Mucosa of stomach (tissue), 1 donor: ENCODE results near the gene CLEC1A.

Experiments used
- H3K27me3 ChIP-seq: one replicate; pipeline ENCODE4 v1.7.0; 2013; ENCODE audit warnings: mild to moderate bottlenecking, low read length; ENCODE audit not compliant: control insufficient read depth, insufficient read depth
- H3K36me3 ChIP-seq: one replicate; pipeline ENCODE4 v1.7.0; 2013; ENCODE audit warnings: low read length; ENCODE audit not compliant: control insufficient read depth, insufficient read depth
- H3K4me1 ChIP-seq: one replicate; pipeline ENCODE4 v1.7.0; 2013; ENCODE audit warnings: mild to moderate bottlenecking, low read length; ENCODE audit not compliant: control insufficient read depth, insufficient read depth
- H3K4me3 ChIP-seq: one replicate; pipeline ENCODE4 v1.7.0; 2013; ENCODE audit warnings: low read length
- H3K9ac ChIP-seq: one replicate; pipeline ENCODE4 v1.7.0; 2013; ENCODE audit warnings: mild to moderate bottlenecking, low read length, moderate library complexity
- H3K9me3 ChIP-seq: one replicate; pipeline ENCODE4 v1.7.0; 2013; ENCODE audit warnings: mild to moderate bottlenecking, low read length, moderate library complexity; ENCODE audit not compliant: control insufficient read depth
- donor health status: Pancreatic carcinoma.

CLEC1A gene

DNA sequence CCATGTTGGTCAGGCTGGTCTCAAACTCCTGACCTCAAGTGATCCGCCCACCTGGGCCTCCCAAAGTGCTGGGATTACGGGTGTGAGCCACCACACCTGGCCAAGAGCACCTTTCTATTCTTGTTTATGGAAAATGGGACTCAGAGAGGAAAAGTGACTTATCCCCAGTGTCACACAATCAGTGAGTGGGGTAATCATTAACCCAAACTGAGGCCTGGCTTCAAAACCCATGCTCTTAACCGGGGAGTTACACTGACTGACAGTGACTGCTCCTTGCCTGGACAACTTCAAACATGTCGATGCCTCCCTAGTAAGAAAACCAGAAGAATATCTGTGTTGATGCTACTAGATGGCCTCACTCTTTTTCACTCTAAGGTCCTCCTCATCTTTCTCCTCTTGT, 23.9 kb upstream of the CLEC1A start:
- H3K4me1 ChIP-seq: no peaks in the 10 kb centered on the region
- no peaks in the 10 kb centered on the region for H3K27me3 ChIP-seq
- no peak overlapping the region for H3K9ac ChIP-seq
- no peaks in the 10 kb centered on the region for H3K36me3 ChIP-seq
- no peaks in the 10 kb centered on the region for H3K9me3 ChIP-seq
- H3K4me3 ChIP-seq: no peak overlapping the region

DNA sequence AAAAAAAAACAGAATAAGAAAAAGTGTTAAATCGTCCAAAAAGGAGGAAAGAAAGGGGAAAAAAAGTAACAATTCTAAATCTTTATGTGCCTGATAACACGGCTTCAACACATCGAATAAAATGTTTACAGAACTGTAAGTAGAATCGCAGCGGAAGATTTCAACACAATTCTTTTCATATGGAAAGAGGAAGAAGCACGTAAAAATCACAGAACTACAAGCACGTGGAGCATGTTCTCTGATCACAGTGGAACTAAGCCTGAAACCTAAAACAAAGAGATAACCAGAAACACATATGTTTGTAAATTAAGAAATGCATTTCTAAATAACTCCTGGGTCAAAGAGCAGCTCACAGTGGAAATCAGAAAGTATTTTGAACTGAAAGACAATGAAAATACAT, 22.5 kb upstream of the CLEC1A start:
- H3K27me3 ChIP-seq: no peaks in the 10 kb centered on the region
- no peak overlapping the region for H3K9ac ChIP-seq
- no peaks in the 10 kb centered on the region for H3K4me1 ChIP-seq
- H3K36me3 ChIP-seq: no peaks in the 10 kb centered on the region
- H3K9me3 ChIP-seq: no peaks in the 10 kb centered on the region
- no peak overlapping the region for H3K4me3 ChIP-seq

DNA sequence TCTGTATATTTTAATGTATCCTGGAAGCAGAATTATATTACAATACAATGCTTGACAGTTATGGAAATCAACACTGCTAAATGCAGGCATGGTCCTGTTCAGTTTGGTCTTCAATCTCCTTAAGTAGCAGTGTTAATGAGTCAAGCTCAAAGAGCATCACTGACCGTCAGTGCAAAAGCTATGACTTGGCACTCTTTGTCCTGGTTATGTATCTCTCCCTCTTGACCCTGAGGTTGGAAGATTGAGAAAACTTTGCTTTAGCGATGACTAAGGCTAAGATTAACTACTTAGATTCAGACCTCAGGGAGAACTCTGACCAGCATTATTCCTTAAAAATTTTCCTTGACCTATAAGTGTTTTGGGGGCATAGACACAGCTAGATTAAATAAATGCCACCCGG, 20.3 kb upstream of the CLEC1A start:
- H3K27me3 ChIP-seq: no peaks in the 10 kb centered on the region
- H3K4me3 ChIP-seq: no peak overlapping the region
- no peaks in the 10 kb centered on the region for H3K4me1 ChIP-seq
- no peaks in the 10 kb centered on the region for H3K36me3 ChIP-seq
- H3K9me3 ChIP-seq: no peaks in the 10 kb centered on the region
- no peak overlapping the region for H3K9ac ChIP-seq

DNA sequence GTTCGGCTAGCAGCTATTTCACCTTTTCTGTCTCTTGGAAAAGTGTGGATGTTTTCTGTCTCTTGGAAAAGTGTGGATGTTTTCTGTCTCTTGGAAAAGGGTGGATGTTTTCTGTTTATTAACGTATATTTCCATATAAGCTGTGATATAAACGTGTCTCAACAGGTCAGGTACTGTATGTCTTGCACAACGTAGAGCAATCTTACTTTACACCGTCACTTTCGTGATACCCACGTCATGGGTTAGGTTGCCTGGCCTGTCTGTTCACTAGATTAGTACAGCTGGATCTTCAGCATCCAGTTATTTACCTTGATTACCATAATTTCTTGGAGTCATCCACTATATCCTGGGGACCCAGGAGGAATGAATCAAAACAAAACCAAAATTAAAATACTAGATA, 17.1 kb upstream of the CLEC1A start:
- H3K27me3 ChIP-seq: no peaks in the 10 kb centered on the region
- no peak overlapping the region for H3K4me3 ChIP-seq
- H3K9me3 ChIP-seq: no peaks in the 10 kb centered on the region
- H3K36me3 ChIP-seq: no peaks in the 10 kb centered on the region
- no peak overlapping the region for H3K9ac ChIP-seq
- H3K4me1 ChIP-seq: no peaks in the 10 kb centered on the region

DNA sequence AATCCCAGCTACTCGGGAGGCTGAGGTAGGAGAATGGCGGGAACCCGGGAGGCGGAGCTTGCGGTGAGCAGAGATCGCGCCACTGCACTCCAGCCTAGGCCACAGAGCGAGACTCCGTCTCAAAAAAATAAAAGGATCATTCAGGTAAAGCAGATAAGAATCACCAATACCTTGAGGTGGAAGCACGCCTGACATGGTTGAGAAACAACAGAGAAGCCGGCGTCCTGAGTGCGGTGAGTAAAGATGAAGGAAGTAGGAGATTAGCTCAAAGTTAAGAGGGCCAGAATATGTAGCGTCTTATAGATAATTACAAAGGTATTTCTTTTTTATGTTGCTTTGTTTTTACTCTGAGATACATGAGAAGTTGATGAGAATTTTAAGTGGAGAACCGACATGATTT, 16.5 kb upstream of the CLEC1A start:
- Histone ChIP-seq H3K4me1 (no peaks in the 10 kb centered on the region), H3K9ac (no peak overlapping the region), H3K27me3 (no peaks in the 10 kb centered on the region), H3K4me3 (no peak overlapping the region), H3K9me3 (no peaks in the 10 kb centered on the region), H3K36me3 (no peaks in the 10 kb centered on the region)

DNA sequence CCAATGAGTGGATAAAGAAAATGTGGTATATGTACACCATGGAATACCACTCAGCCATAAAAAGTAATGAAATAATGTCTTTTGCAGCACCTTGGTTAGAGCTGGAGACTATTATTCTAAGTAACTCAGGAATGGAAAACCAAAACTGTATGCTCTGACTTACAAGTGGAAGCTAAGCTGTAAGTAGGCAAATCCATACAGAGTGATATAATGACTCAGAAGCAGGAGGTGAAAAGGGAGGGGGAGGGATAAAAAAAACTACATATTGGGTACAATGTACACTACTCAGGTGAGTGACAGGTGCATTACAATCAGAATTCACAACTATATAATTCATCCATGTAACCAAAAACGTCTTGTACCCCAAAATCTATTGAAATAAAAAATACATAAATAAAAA, 15.1 kb upstream of the CLEC1A start:
- no peak overlapping the region for H3K9ac ChIP-seq
- H3K4me3 ChIP-seq: no peak overlapping the region
- H3K4me1 ChIP-seq: no peaks in the 10 kb centered on the region
- H3K36me3 ChIP-seq: no peaks in the 10 kb centered on the region
- H3K9me3 ChIP-seq: no peaks in the 10 kb centered on the region
- no peaks in the 10 kb centered on the region for H3K27me3 ChIP-seq

DNA sequence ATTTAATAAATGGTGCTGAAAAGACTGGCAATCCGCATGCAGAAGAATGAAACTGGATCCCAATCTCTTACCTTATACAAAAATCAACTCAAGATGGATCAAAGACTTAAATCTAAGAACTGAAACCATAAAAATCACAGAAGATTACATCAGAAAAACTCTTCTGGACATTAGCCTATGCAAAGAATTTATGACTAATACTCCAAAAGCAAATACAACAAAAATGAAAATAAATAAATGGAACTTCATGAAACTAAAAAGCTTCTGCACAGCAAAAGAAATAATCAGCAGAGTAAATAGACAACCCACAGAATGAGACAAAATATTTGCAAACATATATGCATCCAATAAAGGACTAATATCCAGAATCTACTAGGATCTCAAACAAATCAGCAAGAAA, 14.3 kb upstream of the CLEC1A start:
- H3K4me3 ChIP-seq: no peak overlapping the region
- H3K9me3 ChIP-seq: no peaks in the 10 kb centered on the region
- no peaks in the 10 kb centered on the region for H3K4me1 ChIP-seq
- H3K27me3 ChIP-seq: no peaks in the 10 kb centered on the region
- H3K36me3 ChIP-seq: no peaks in the 10 kb centered on the region
- no peak overlapping the region for H3K9ac ChIP-seq

DNA sequence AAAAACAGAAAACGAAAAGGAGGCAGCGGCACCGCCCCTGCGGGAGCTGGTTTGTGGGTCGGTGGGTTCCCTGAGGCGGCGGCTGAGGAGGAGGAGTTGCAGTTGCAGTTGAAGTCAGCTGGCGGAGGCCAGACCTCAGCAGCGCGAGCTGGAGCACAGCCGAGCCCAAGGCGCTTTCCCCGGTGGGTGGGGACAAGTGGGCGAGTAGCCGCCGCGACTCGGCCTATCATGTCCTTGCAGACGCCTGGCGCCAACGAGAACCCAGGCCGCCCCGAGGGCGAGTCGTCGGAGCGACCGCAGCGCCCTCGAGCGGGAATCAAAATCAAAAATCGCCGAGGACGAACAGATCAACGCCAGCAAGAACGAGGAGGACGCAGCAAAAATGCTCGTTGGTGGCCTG, 12.7 kb upstream of the CLEC1A start:
- no peaks in the 10 kb centered on the region for H3K27me3 ChIP-seq

DNA sequence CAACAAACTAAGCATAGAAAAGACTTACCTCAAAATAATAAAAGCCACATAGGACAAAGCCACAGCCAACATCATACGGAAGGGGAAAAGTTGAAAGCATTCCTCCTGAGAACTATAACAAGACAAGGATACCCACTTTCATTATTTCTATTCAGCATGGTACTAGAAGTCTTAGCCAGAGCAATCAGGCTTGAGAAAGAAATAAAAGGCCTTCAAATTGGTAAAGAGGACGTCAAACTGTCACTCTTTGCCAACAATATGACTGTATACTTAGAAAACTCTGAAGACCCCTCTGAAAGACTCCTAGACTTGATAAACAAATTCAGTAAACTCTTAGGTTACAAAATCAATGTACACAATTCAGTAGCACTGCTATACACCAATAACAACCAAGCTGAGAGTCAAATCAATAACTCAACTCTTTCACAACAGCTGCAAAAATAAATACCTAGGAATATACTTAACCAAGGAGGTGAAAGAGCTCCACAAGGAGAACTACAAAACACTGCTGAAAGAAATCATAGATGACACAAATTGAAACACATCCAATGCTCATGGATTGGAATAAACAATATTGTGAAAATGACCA, 11.6 kb upstream of the CLEC1A start:
- H3K36me3 ChIP-seq: no peaks in the 10 kb centered on the region
- H3K4me3 ChIP-seq: no peak overlapping the region
- no peaks in the 10 kb centered on the region for H3K9me3 ChIP-seq
- H3K9ac ChIP-seq: no peak overlapping the region
- H3K4me1 ChIP-seq: no peaks in the 10 kb centered on the region
- H3K27me3 ChIP-seq: no peaks in the 10 kb centered on the region

More for the DNA sequence above, 12.7 kb upstream of the CLEC1A start:
- no peak overlapping the region for H3K9ac ChIP-seq
- no peak overlapping the region for H3K4me3 ChIP-seq
- H3K36me3 ChIP-seq: no peaks in the 10 kb centered on the region
- no peaks in the 10 kb centered on the region for H3K4me1 ChIP-seq
- no peaks in the 10 kb centered on the region for H3K9me3 ChIP-seq

DNA sequence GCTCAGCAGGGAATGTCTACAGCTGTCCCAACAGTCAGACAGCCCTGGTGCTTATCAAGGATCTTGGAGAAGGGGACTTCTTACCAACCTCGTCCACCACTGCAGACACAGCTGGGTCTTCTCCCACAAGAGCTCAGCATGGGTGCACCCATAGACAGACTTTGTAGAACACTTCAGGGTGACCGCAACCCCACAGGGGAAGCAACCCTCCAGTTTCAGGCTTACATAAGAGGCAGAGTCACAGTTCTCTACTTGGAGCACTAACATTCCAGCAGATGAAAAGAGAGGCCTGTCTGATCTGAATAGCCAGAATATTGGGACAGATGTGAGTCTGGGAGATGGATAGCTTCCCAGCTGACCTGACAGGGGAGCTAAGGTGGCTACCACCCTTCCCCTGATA, 3.5 kb upstream of the CLEC1A start:
- Histone ChIP-seq H3K9ac (no peak overlapping the region), H3K9me3 (no peaks in the 10 kb centered on the region), H3K4me1 (no peaks in the 10 kb centered on the region), H3K36me3 (no peaks in the 10 kb centered on the region), H3K4me3 (no peak overlapping the region), H3K27me3 (no peaks in the 10 kb centered on the region)

DNA sequence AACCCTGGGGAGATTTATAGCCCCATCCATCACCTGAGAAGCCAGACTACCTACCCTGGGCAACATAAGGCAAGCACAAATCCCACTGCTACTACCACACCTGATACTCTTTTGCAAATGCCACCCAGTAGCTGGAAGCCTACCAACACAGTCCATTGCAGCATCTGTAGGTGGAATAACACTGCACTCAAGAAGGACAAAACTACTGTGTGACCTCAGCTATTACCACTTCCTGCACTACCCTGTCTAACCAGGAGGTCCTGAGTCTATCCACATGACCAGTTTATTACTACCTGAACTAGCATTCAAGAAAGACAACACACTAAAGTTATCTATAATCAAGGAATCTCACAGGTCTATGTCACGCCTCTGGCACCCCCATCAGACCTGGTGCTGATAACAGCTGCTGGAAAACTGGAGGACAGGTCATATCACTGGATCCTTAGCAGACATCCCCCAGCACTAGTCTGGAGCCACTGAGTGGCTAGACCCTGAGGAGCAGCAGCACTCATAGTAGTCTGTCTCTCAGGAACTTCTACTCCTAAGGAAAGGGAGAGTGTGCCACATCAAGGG, 2.9 kb upstream of the CLEC1A start:
- Histone ChIP-seq H3K9ac (no peak overlapping the region), H3K27me3 (no peaks in the 10 kb centered on the region), H3K4me3 (no peak overlapping the region), H3K9me3 (no peaks in the 10 kb centered on the region), H3K4me1 (no peaks in the 10 kb centered on the region), H3K36me3 (no peaks in the 10 kb centered on the region)

DNA sequence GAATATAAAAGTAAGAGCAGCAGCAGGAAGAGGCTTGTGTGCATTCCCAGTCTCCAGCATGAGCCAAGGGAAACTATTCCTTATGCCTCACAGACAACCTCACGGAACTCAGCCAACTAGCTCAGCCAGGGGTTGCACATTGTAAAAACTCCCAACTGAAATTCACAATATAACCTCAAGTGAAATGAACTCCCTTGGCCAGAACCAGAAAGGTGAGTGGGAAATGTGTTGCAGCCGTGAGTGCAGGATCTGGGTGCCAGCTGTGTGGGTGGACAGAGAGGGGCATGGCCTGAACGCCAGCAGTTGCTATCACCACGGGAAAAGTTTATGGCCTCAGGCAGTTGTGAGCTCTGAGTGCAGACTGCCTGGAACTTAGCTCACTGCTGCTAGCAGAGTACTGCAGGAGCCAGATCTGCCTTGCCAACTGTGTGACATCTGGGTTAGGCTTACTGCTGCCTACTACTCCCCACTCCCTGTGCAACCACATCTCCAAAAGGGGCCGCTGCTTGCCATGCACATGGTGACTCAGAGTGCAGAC, 2.3 kb upstream of the CLEC1A start:
- no peaks in the 10 kb centered on the region for H3K27me3 ChIP-seq
- H3K4me3 ChIP-seq: no peak overlapping the region
- no peaks in the 10 kb centered on the region for H3K4me1 ChIP-seq
- no peaks in the 10 kb centered on the region for H3K9me3 ChIP-seq
- no peaks in the 10 kb centered on the region for H3K36me3 ChIP-seq
- H3K9ac ChIP-seq: no peak overlapping the region

DNA sequence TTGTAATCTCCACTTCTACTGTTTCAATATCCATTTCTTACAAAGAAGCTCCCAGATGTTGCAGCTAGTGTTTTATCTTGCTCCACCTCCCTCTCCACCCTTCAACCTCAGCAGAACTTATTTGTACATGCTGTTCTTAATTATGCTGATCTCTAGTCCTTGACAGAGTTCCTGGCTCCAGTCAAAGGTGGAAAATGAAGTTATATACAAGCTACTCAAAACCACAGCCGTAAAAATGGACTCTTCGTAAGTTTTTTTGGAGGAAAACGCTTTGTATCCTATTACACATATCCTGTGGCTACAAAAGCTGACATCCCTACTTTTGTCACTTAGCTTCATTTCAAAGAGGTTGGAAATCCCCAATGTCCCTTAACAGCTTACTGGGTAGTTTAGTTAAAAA, 1.3 kb downstream of the CLEC1A start:
- Histone ChIP-seq H3K9me3 (no peaks in the 10 kb centered on the region), H3K27me3 (no peaks in the 10 kb centered on the region), H3K4me3 (no peak overlapping the region), H3K36me3 (no peaks in the 10 kb centered on the region), H3K9ac (no peak overlapping the region), H3K4me1 (no peaks in the 10 kb centered on the region)
